Kidney (tissue), 14 donors: ENCODE data around the gene NKTR. TPM values are rescaled to one million over a fixed set of nuclear protein-coding genes. Genes with fewer than 3 reads are reported as not detected.
A peak's percentile ranks its signal among the peaks of the same experiment; 100 is the strongest.

Experiments
- DNase-seq, 5 donors: peaks; one replicate each; pipeline ENCODE4 v3.0.0-alpha.2; 2013 to 2020
- FAIRE-seq: peaks from 2 replicates; lab custom pipeline; 2012; peaks lifted over from hg19 to GRCh38; lab: Jason Lieb, UNC
- H3K27ac ChIP-seq, 2 donors: one replicate each; pipeline ENCODE4 v1.7.0; 2013; ENCODE audit warnings: low read depth in 2 of 2, low read length in 2 of 2, inconsistent platforms in 1 of 2
- H3K27me3 ChIP-seq: one replicate; pipeline ENCODE4 v1.7.1; 2013; ENCODE audit warnings: low read length, inconsistent platforms; ENCODE audit not compliant: control insufficient read depth, insufficient read depth
- H3K36me3 ChIP-seq, 3 donors: one replicate each; pipeline versions ENCODE4 v1.7.0 to v1.7.1; 2013; ENCODE audit warnings: low read length in 3 of 3, control low read depth in 1 of 3, inconsistent platforms in 1 of 3; ENCODE audit not compliant: insufficient read depth in 3 of 3, control insufficient read depth in 2 of 3
- H3K4me1 ChIP-seq, 3 donors: one replicate each; pipeline versions ENCODE4 v1.7.0 to v1.7.1; 2013; ENCODE audit warnings: low read length in 3 of 3, inconsistent platforms in 1 of 3, low read depth in 1 of 3; ENCODE audit not compliant: control insufficient read depth in 2 of 3, insufficient read depth in 2 of 3
- H3K4me3 ChIP-seq, 3 donors: one replicate each; pipeline versions ENCODE4 v1.7.0 to v1.8.1; 2013; ENCODE audit warnings: low read length in 3 of 3, control low read depth in 1 of 3, inconsistent platforms in 1 of 3
- H3K9ac ChIP-seq, 3 donors: one replicate each; pipeline versions ENCODE4 v1.7.0 to v1.7.1; 2013; ENCODE audit warnings: low read length in 3 of 3, control low read depth in 1 of 3, inconsistent platforms in 1 of 3
- H3K9me3 ChIP-seq, 3 donors: one replicate each; pipeline versions ENCODE4 v1.7.0 to v1.7.1; 2013; ENCODE audit warnings: low read length in 3 of 3, control low read depth in 1 of 3, inconsistent platforms in 1 of 3; ENCODE audit not compliant: control insufficient read depth in 2 of 3, insufficient read depth in 1 of 3
- CTCF ChIP-seq: IDR thresholded peaks from 3 replicates; pipeline ENCODE4 v1.5.1; 2012; ENCODE audit warnings: mild to moderate bottlenecking, moderate library complexity, borderline replicate concordance; ENCODE audit not compliant: insufficient read depth; ENCODE audit errors: extremely low read depth
- intact Hi-C: fragments of 100-400 bp; cut with DNase I; formaldehyde crosslinking; loops from one replicate; pipeline ENCODE4 v1.11.1; 2022
- polyA plus RNA-seq: library from polyadenylated mRNA; stranded (reverse); fragments of 350-450 nt; fragmentation: Illumina TruSeq; extraction: RNeasy Lipid Tissue Mini Kit (QIAGEN cat#74804); gene quantifications from one replicate; pipeline ENCODE4 v1.2.3, GENCODE V29; 2014; ENCODE audit warnings: low read depth, low replicate concordance; ENCODE audit not compliant: insufficient read depth
- total RNA-seq: library from RNA; stranded (reverse); fragmentation: NEBNext Ultra II Directional; extraction: Animal tissue kit (Norgen Biotek cat#: 25700); gene quantifications from one replicate; pipeline ENCODE4 v1.2.1, GENCODE V29; 2021
- donor health status: control.
- donor health status: control.
- donor health status: control.
- donor health status: control.
- donor health status: control.
- donor health status: DM: yes; HTN: yes; CAD: no.
- donor health status: Normal renal cell carcinoma (clear cell type).

NKTR gene
- total and polyA plus RNA-seq, 2 donors from 2014 or later = 9.2 to 81.1 TPM

- no peak for FAIRE-seq
- H3K4me3 ChIP-seq = no peak overlapping the region
- peak in 1 of 5 donors; percentile 8 for DNase-seq
- H3K4me1 ChIP-seq = no peaks in the 10 kb centered on the region
- H3K27me3 ChIP-seq = no peaks in the 10 kb centered on the region
- H3K27ac ChIP-seq = no peak overlapping the region
- no peak for TF ChIP-seq CTCF
- H3K9me3 ChIP-seq = peaks cover 0 to 3% (median 0%) of the 10 kb centered on the region in 3 donors
- no peak overlapping the region for H3K9ac ChIP-seq
- intact Hi-C loops = no loop called here
- no peaks in the 10 kb centered on the region for H3K36me3 ChIP-seq
Measured at GRCh38 chr3:42673082-42673481, 72.6 kb downstream of the NKTR start.

GRCh38 chr3:42674146-42674545, 73.7 kb downstream of the NKTR start:
- DNase-seq = no peak

GRCh38 chr3:42675909-42676308, 75.4 kb downstream of the NKTR start:
- Histone ChIP-seq H3K4me1 (no peaks in the 10 kb centered on the region), H3K36me3 (no peaks in the 10 kb centered on the region), H3K9me3 (peaks cover 0 to 3% (median 0%) of the 10 kb centered on the region in 3 donors), H3K9ac (no peak overlapping the region), H3K4me3 (no peak overlapping the region), H3K27me3 (no peaks in the 10 kb centered on the region), H3K27ac (no peak overlapping the region)
- DNase-seq (peak in 1 of 5 donors; percentile 7), FAIRE-seq (no peak)
- intact Hi-C loops = no loop called here
- TF ChIP-seq CTCF = no peak

More at GRCh38 chr3:42674146-42674545, 73.7 kb downstream of the NKTR start:
- H3K9me3 ChIP-seq = peaks cover 0 to 3% (median 0%) of the 10 kb centered on the region in 3 donors
- H3K4me1 ChIP-seq = no peaks in the 10 kb centered on the region
- no peak for TF ChIP-seq CTCF
- H3K4me3 ChIP-seq = no peak overlapping the region
- no peak for FAIRE-seq
- intact Hi-C loops = no loop called here
- H3K27me3 ChIP-seq = no peaks in the 10 kb centered on the region
- H3K9ac ChIP-seq = no peak overlapping the region
- no peaks in the 10 kb centered on the region for H3K36me3 ChIP-seq
- H3K27ac ChIP-seq = no peak overlapping the region

- Histone ChIP-seq H3K27ac (no peak overlapping the region), H3K9me3 (peaks cover 0 to 3% (median 0%) of the 10 kb centered on the region in 3 donors), H3K4me3 (no peak overlapping the region), H3K4me1 (no peaks in the 10 kb centered on the region), H3K27me3 (no peaks in the 10 kb centered on the region), H3K36me3 (no peaks in the 10 kb centered on the region), H3K9ac (no peak overlapping the region)
- FAIRE-seq (no peak), DNase-seq (no peak)
- TF ChIP-seq CTCF = no peak
- intact Hi-C loops = no loop called here
Measured at GRCh38 chr3:42678447-42678846, 78.0 kb downstream of the NKTR start.
